HCT116 (cell line): ENCODE data around the gene CCDC188. TPM values are rescaled to one million over a fixed set of nuclear protein-coding genes. Genes with fewer than 3 reads are reported as not detected.

Experiments used
- ATAC-seq: fragments of 200-7000 bp; cut with Tn5 transposase; 2 replicates; pipeline ENCODE4 v1.9.1; 2020; ENCODE audit warnings: mild to moderate bottlenecking, moderate library complexity
- BruUV-seq: library from RNA; stranded (reverse); fragments of 400-500 nt; replicated peaks from 2 replicates; lab custom pipeline; 2021; lab: Mats Ljungman, UMichigan
- CTCF ChIA-PET: fragments of 300-600 bp; sonication (Branson Sonifier 250); formaldehyde crosslinking; loops from one replicate; lab custom pipeline; 2021; ENCODE audit warnings: antibody characterized with exemption; lab: Charles Lee
- POLR2A ChIA-PET: fragments of 300-600, 350-600 bp; sonication (Branson Sonifier 250); formaldehyde crosslinking; loops from one replicate; lab custom pipeline; 2021; ENCODE audit warnings: antibody characterized with exemption; lab: Charles Lee
- RAD21 ChIA-PET, 2 experiments: fragments of 300-600 bp; sonication (Branson Sonifier 250); formaldehyde crosslinking; loops; one replicate each; lab custom pipeline; 2023; ENCODE audit warnings: low total read pairs in 2 of 2; ENCODE audit not compliant: uncharacterized antibody in 2 of 2, unreplicated experiment in 2 of 2, low non-redundant PET in 1 of 2; lab: Charles Lee
- DNase-seq: peaks from one replicate; pipeline ENCODE4 v3.0.0-alpha.2; 2010; ENCODE audit warnings: low read depth, low spot score
- H2AFZ ChIP-seq: fragments of 200-600 bp; shearing (Covaris generic), sonication (generic); 2 replicates; pipeline ENCODE4 v1.6.1; 2017; ENCODE audit warnings: low read depth, mixed run types, mixed read lengths, antibody characterized with exemption, low read length; ENCODE audit not compliant: poor library complexity, severe bottlenecking
- H3K27ac ChIP-seq: 2 replicates; pipeline ENCODE4 v1.5.1; 2012; ENCODE audit warnings: low read depth, low read length
- H3K27me3 ChIP-seq: fragments of 200-600 bp; sonication (generic); 2 replicates; pipeline ENCODE4 v1.6.1; 2016; ENCODE audit warnings: mixed run types, low read length, mixed read lengths; ENCODE audit not compliant: insufficient read depth
- H3K36me3 ChIP-seq, 2 experiments: fragments of 200-500 bp in 1 of 2; fragments of 200-600 bp in 1 of 2; sonication (Bioruptor generic) in 1 of 2; sonication (generic) in 1 of 2; 2 replicates each; pipeline versions ENCODE4 v1.5.1 to v1.6.1; 2014 to 2016; ENCODE audit warnings: low read length in 2 of 2, inconsistent platforms in 1 of 2, mixed read lengths in 1 of 2, mixed run types in 1 of 2; ENCODE audit not compliant: insufficient read depth in 2 of 2, control insufficient read depth in 1 of 2
- H3K4me1 ChIP-seq, 2 experiments: fragments of 200-600 bp in 1 of 2; sonication (generic) in 1 of 2; 2 replicates each; pipeline versions ENCODE4 v1.5.1 to v1.6.1; 2012 to 2017; ENCODE audit warnings: low read length in 2 of 2, inconsistent platforms in 1 of 2, mild to moderate bottlenecking in 1 of 2, mixed read lengths in 1 of 2, mixed run types in 1 of 2, moderate library complexity in 1 of 2; ENCODE audit not compliant: insufficient read depth in 2 of 2, control insufficient read depth in 1 of 2
- H3K4me2 ChIP-seq: fragments of 200-600 bp; sonication (generic); 2 replicates; pipeline ENCODE4 v1.6.1; 2017; ENCODE audit warnings: mixed run types, low read length, mixed read lengths
- H3K4me3 ChIP-seq, 2 experiments: fragments of 200-600 bp in 1 of 2; sonication (generic) in 1 of 2; replicated peaks in 1 of 2; 2 replicates each; pipeline ENCODE4 v1.5.1; 2011 to 2016; ENCODE audit warnings: low read length in 2 of 2, control low read depth in 1 of 2, low read depth in 1 of 2, mild to moderate bottlenecking in 1 of 2, mixed read lengths in 1 of 2, mixed run types in 1 of 2
- H3K79me2 ChIP-seq: fragments of 200-600 bp; sonication (generic); 2 replicates; pipeline ENCODE4 v1.6.1; 2017; ENCODE audit warnings: mild to moderate bottlenecking, mixed run types, low read length, moderate library complexity, mixed read lengths; ENCODE audit not compliant: insufficient read depth
- H3K9ac ChIP-seq: fragments of 200-600 bp; sonication (generic); 2 replicates; pipeline ENCODE4 v1.6.1; 2016; ENCODE audit warnings: low read length, mixed read lengths
- H3K9me2 ChIP-seq: fragments of 200-600 bp; sonication (generic), shearing (Covaris generic); 2 replicates; pipeline ENCODE4 v1.6.1; 2017; ENCODE audit warnings: mixed run types, mild to moderate bottlenecking, moderate library complexity; ENCODE audit not compliant: insufficient read depth
- H3K9me3 ChIP-seq, 2 experiments: fragments of 200-500 bp in 1 of 2; fragments of 200-600 bp in 1 of 2; sonication (Bioruptor generic) in 1 of 2; sonication (generic) in 1 of 2; 2 replicates each; pipeline ENCODE4 v1.6.1; 2014 to 2017; ENCODE audit warnings: low read length in 2 of 2, mixed read lengths in 2 of 2, inconsistent platforms in 1 of 2, low read depth in 1 of 2, mild to moderate bottlenecking in 1 of 2, mixed run types in 1 of 2, moderate library complexity in 1 of 2; ENCODE audit not compliant: control insufficient read depth in 1 of 2, insufficient read depth in 1 of 2
- H4K20me1 ChIP-seq: fragments of 200-600 bp; sonication (generic), shearing (Covaris generic); 2 replicates; pipeline ENCODE4 v1.6.1; 2017; ENCODE audit warnings: mixed run types, mild to moderate bottlenecking, moderate library complexity; ENCODE audit not compliant: insufficient read depth
- CBX3 ChIP-seq: IDR thresholded peaks from 2 replicates; pipeline ENCODE4 v1.6.1; 2012; ENCODE audit warnings: low read depth
- MAX ChIP-seq: IDR thresholded peaks from 2 replicates; pipeline ENCODE4 v1.6.1; 2012
- POLR2A ChIP-seq: IDR thresholded peaks from 2 replicates; pipeline ENCODE4 v1.7.0; 2011; ENCODE audit warnings: borderline replicate concordance; ENCODE audit not compliant: insufficient read depth, insufficient read length; ENCODE audit errors: extremely low read depth
- ZFX ChIP-seq: fragments of 450-650 bp; IDR thresholded peaks from 2 replicates; pipeline ENCODE4 v1.6.1; 2017
- intact Hi-C: fragments of 100-400 bp; cut with micrococcal nuclease; formaldehyde crosslinking; loops from 2 replicates; pipeline ENCODE4 v1.10.0; 2022
- total RNA-seq: library from RNA; stranded (reverse); gene quantifications from one replicate; pipeline ENCODE4 v1.2.1, GENCODE V29; 2021; ENCODE audit not compliant: unreplicated experiment

Gene CCDC188
- total RNA-seq, 1 experiment from 2014 or later, result not detected

GRCh38 chr22:20138417-20138738 is 12.5 kb downstream of the CCDC188 start:
- ATAC-seq (0 out of 2 replicates have a peak, but pooled peaks have one; percentile 39), DNase-seq (no peak)
- Histone ChIP-seq H3K79me2 (peaks cover 65% of the 10 kb centered on the region), H2AFZ (no peak overlapping the region), H3K36me3 (peaks cover 5 to 12% of the 10 kb centered on the region in 2 experiments; a peak in 2 of 4 replicates), H4K20me1 (no peaks in the 10 kb centered on the region), H3K9me2 (no peaks in the 10 kb centered on the region), H3K4me1 (peaks cover 9 to 20% of the 10 kb centered on the region in 2 experiments; a peak in 3 of 4 replicates), H3K9me3 (no peaks in the 10 kb centered on the region), H3K9ac (no peak overlapping the region), H3K4me2 (no peak overlapping the region), H3K27ac (no peak overlapping the region; the same call in 1 of the 2 replicates)
- intact Hi-C loops, result no loop called here
- ChIA-PET POLR2A (no interaction called here), RAD21 (no interaction called here)
- no TSS peak for BruUV-seq
- no peak for TF ChIP-seq POLR2A
- TF ChIP-seq, all 23 proteins: peak for 0
- no peak overlapping the region for H3K4me3 ChIP-seq
- CTCF ChIA-PET, result no interaction called here
- no peaks in the 10 kb centered on the region for H3K27me3 ChIP-seq

GRCh38 chr22:20137671-20138416 is 13.0 kb downstream of the CCDC188 start:
- DNase-seq (no peak), ATAC-seq (no peak)
- intact Hi-C loops, result no loop called here
- H3K4me3 ChIP-seq, result no peak overlapping the region
- TF ChIP-seq ZFX, result no peak
- TF ChIP-seq MAX, result no peak
- TF ChIP-seq CBX3, result no peak
- TF ChIP-seq, all 23 proteins: peak for 0
- ChIA-PET CTCF (no interaction called here), POLR2A (no interaction called here), RAD21 (no interaction called here)
- Histone ChIP-seq H4K20me1 (no peaks in the 10 kb centered on the region), H2AFZ (no peak overlapping the region), H3K27me3 (no peaks in the 10 kb centered on the region), H3K4me2 (no peak overlapping the region), H3K9me2 (no peaks in the 10 kb centered on the region), H3K4me1 (peaks cover 11 to 26% of the 10 kb centered on the region in 2 experiments; a peak in 3 of 4 replicates), H3K36me3 (peaks cover 5 to 12% of the 10 kb centered on the region in 2 experiments; a peak in 1 of 4 replicates), H3K27ac (no peak overlapping the region; the same call in 1 of the 2 replicates), H3K9ac (no peak overlapping the region), H3K79me2 (peaks cover 71% of the 10 kb centered on the region), H3K9me3 (no peaks in the 10 kb centered on the region)
- BruUV-seq, result no TSS peak
